Measurements from ENCODE around the gene FIGNL2.

GRCh38 chr12:51829011-51829481 lies 19.5 kb downstream of the FIGNL2 start:
- TF ChIP-seq CTCF (IDR thresholded peaks at IDR 0.05; ENCODE audit: low read depth, low read length) (no peak), EZH2phosphoT487 (IDR thresholded peaks at IDR 0.05; ENCODE audit: low read depth) (no peak)
